NCI-H345 treated with DMSO at 0.1 percent for 48 hours (cell line): ENCODE data around the gene KIFC1.
A peak's percentile ranks its signal among the peaks of the same experiment; 100 is the strongest.

Experiments used
- DNase-seq: peaks from one replicate; lab custom pipeline; 2025; ENCODE audit not compliant: unreplicated experiment; lab: John Stamatoyannopoulos, UW

Gene KIFC1

GRCh38 chr6:33439956-33440648, 48.5 kb downstream of the KIFC1 start:
- no peak for DNase-seq

GRCh38 chr6:33440649-33441309, 49.2 kb downstream of the KIFC1 start:
- DNase-seq: no peak

GRCh38 chr6:33441457-33441856, 49.8 kb downstream of the KIFC1 start:
- no peak for DNase-seq

GRCh38 chr6:33442283-33442682, 50.7 kb downstream of the KIFC1 start:
- DNase-seq: no peak

- DNase-seq: no peak
Observed at GRCh38 chr6:33443025-33443424, 51.4 kb downstream of the KIFC1 start.

- no peak for DNase-seq
Observed at GRCh38 chr6:33443619-33444504, 52.2 kb downstream of the KIFC1 start.

GRCh38 chr6:33445119-33445603, 53.5 kb downstream of the KIFC1 start:
- no peak for DNase-seq

- DNase-seq: no peak
Observed at GRCh38 chr6:33446356-33446755, 54.7 kb downstream of the KIFC1 start.

- DNase-seq: no peak
Observed at GRCh38 chr6:33450434-33450833, 58.8 kb downstream of the KIFC1 start.

GRCh38 chr6:33451606-33452005, 60.0 kb downstream of the KIFC1 start:
- peak; percentile 32 for DNase-seq

- DNase-seq: no peak
Observed at GRCh38 chr6:33452496-33452895, 60.9 kb downstream of the KIFC1 start.

GRCh38 chr6:33453393-33454008, 61.9 kb downstream of the KIFC1 start:
- DNase-seq: no peak

- peak; percentile 93 for DNase-seq
Observed at GRCh38 chr6:33454009-33454946, 62.7 kb downstream of the KIFC1 start, which contains the start of gene ZBTB9. ZBTB9 (plus strand) TSS chr6:33454576; CDS start chr6:33455101, 525 bp downstream.

GRCh38 chr6:33455051-33455450, 63.4 kb downstream of the KIFC1 start:
- no peak for DNase-seq

- DNase-seq: no peak
Observed at GRCh38 chr6:33456156-33456555, 64.5 kb downstream of the KIFC1 start.

GRCh38 chr6:33458676-33459075, 67.1 kb downstream of the KIFC1 start:
- DNase-seq: no peak

- DNase-seq: no peak
Observed at GRCh38 chr6:33459226-33459625, 67.6 kb downstream of the KIFC1 start.
